Endothelial cell of umbilical vein (primary cell): ENCODE measurements around the gene ITGB1BP1. TPM values are rescaled to one million over a fixed set of nuclear protein-coding genes. Genes with fewer than 3 reads are reported as not detected.

Source experiments
- BruUV-seq: library from RNA; stranded (reverse); fragments of 400-500 nt; replicated peaks from 2 replicates; lab custom pipeline; 2021; lab: Mats Ljungman, UMichigan
- CTCF ChIA-PET: fragments of 300-600, 350-600 bp; sonication (Branson Sonifier 250); formaldehyde crosslinking; loops from one replicate; lab custom pipeline; 2021; ENCODE audit warnings: antibody characterized with exemption, inconsistent platforms; lab: Charles Lee
- POLR2A ChIA-PET: fragments of 300-600, 350-600 bp; sonication (Branson Sonifier 250); formaldehyde crosslinking; loops from one replicate; lab custom pipeline; 2021; ENCODE audit warnings: antibody characterized with exemption, inconsistent platforms; lab: Charles Lee
- DNase-seq: peaks from one replicate; pipeline ENCODE4 v3.0.0-alpha.2; 2011; ENCODE audit warnings: low read depth, low spot score
- FAIRE-seq: peaks from 2 replicates; lab custom pipeline; 2011; peaks lifted over from hg19 to GRCh38; lab: Jason Lieb, UNC
- H2AFZ ChIP-seq: 2 replicates; pipeline ENCODE4 v1.6.0; 2012; ENCODE audit warnings: low read depth, low read length, control low read depth, inconsistent platforms
- H3K27ac ChIP-seq: 2 replicates; pipeline ENCODE4 v1.5.1; 2011; ENCODE audit warnings: low read depth, mild to moderate bottlenecking, control low read depth, low read length, moderate library complexity; ENCODE audit not compliant: insufficient read depth
- H3K27me3 ChIP-seq, 2 experiments: 2 replicates each; pipeline versions ENCODE4 v1.6.0 to v1.6.1; 2011; ENCODE audit warnings: low read length in 2 of 2, mixed read lengths in 1 of 2; ENCODE audit not compliant: control insufficient read depth in 2 of 2, insufficient read depth in 2 of 2
- H3K36me3 ChIP-seq, 2 experiments: 2 replicates in 1 of 2; 3 replicates in 1 of 2; pipeline ENCODE4 v1.5.1; 2011; ENCODE audit warnings: low read length in 2 of 2, mild to moderate bottlenecking in 1 of 2, moderate library complexity in 1 of 2; ENCODE audit not compliant: control insufficient read depth in 2 of 2, insufficient read depth in 2 of 2; ENCODE audit errors: extremely low read depth in 1 of 2
- H3K4me1 ChIP-seq: 3 replicates; pipeline ENCODE4 v1.5.1; 2011; ENCODE audit warnings: mild to moderate bottlenecking, low read length; ENCODE audit not compliant: control insufficient read depth, insufficient read depth; ENCODE audit errors: extremely low read depth
- H3K4me2 ChIP-seq: 2 replicates; pipeline ENCODE4 v1.6.1; 2011; ENCODE audit warnings: low read length, control low read depth, mixed read lengths; ENCODE audit not compliant: insufficient read depth
- H3K4me3 ChIP-seq, 3 experiments: fragments of 200-600 bp in 1 of 3; sonication (generic), shearing (Covaris generic) in 1 of 3; replicated peaks in 1 of 3; 2 replicates each; pipeline ENCODE4 v1.5.1; 2011 to 2016; ENCODE audit warnings: control low read depth in 3 of 3, low read length in 3 of 3, mild to moderate bottlenecking in 2 of 3, inconsistent platforms in 1 of 3, low read depth in 1 of 3, moderate library complexity in 1 of 3; ENCODE audit not compliant: insufficient read depth in 1 of 3
- H3K79me2 ChIP-seq: 2 replicates; pipeline ENCODE4 v1.6.0; 2012; ENCODE audit warnings: low read length, inconsistent platforms; ENCODE audit not compliant: control insufficient read depth, insufficient read depth
- H3K9ac ChIP-seq: replicated peaks from 2 replicates; pipeline ENCODE3; 2011; ENCODE audit warnings: low read length, control low read depth; ENCODE audit not compliant: insufficient read depth; ENCODE audit errors: extremely low read depth
- H3K9me1 ChIP-seq: replicated peaks from 3 replicates; pipeline ENCODE4 v1.6.0; 2011; ENCODE audit warnings: mild to moderate bottlenecking, low read length; ENCODE audit not compliant: control insufficient read depth, insufficient read depth; ENCODE audit errors: extremely low read depth
- H3K9me3 ChIP-seq: replicated peaks from 2 replicates; pipeline ENCODE4 v1.5.1; 2012; ENCODE audit warnings: low read length, inconsistent platforms; ENCODE audit not compliant: control insufficient read depth, insufficient read depth
- H4K20me1 ChIP-seq: replicated peaks from 2 replicates; pipeline ENCODE3; 2011; ENCODE audit warnings: mild to moderate bottlenecking, low read length; ENCODE audit not compliant: control insufficient read depth, insufficient read depth; ENCODE audit errors: extremely low read depth
- EZH2 ChIP-seq: IDR thresholded peaks from 2 replicates; pipeline ENCODE4 v1.6.1; 2012; ENCODE audit warnings: borderline replicate concordance, low read depth, mild to moderate bottlenecking, moderate library complexity, low read length, inconsistent platforms; ENCODE audit not compliant: severe bottlenecking
- FOS ChIP-seq: IDR thresholded peaks from 2 replicates; pipeline ENCODE4 v1.6.1; 2011; ENCODE audit warnings: mild to moderate bottlenecking, low read length, moderate library complexity, borderline replicate concordance; ENCODE audit not compliant: insufficient read depth
- GATA2 ChIP-seq: IDR thresholded peaks from 2 replicates; pipeline ENCODE4 v1.7.0; 2011; ENCODE audit warnings: low read depth, mild to moderate bottlenecking, moderate library complexity, mixed read lengths, low read length; ENCODE audit not compliant: insufficient read length, insufficient read depth
- JUN ChIP-seq: IDR thresholded peaks from 2 replicates; pipeline ENCODE4 v1.6.1; 2011; ENCODE audit warnings: borderline replicate concordance, low read depth; ENCODE audit not compliant: insufficient read length, insufficient read depth
- MYC ChIP-seq: IDR thresholded peaks from one replicate; pipeline ENCODE4 v1.6.1; 2011; ENCODE audit warnings: mild to moderate bottlenecking, low read depth, low read length
- POLR2A ChIP-seq: IDR thresholded peaks from 2 replicates; pipeline ENCODE4 v1.6.1; 2012; ENCODE audit warnings: low read depth, mild to moderate bottlenecking, control low read depth, low read length
- POLR2AphosphoS5 ChIP-seq: IDR thresholded peaks from 2 replicates; pipeline ENCODE4 v1.6.1; 2012; ENCODE audit warnings: low read depth, mild to moderate bottlenecking, control low read depth, low read length, moderate library complexity; ENCODE audit not compliant: insufficient read depth
- dilution Hi-C: fragments of 300-500 bp; cut with MboI; formaldehyde crosslinking; loops from one replicate; pipeline ENCODE4 v1.15.0; 2019; ENCODE audit warnings: low sequenced_read_pairs; ENCODE audit not compliant: extremely low pct_ligation_motif_present
- intact Hi-C: fragments of 100-400 bp; cut with micrococcal nuclease; formaldehyde crosslinking; loops from one replicate; pipeline ENCODE4 v1.10.0; 2022
- polyA plus RNA-seq, 4 experiments: library from polyadenylated mRNA; depleted of rRNA in 3 of 4; stranded (reverse) in 3 of 4; unstranded in 1 of 4; fragments of >200 nt; gene quantifications; 2 replicates each; pipeline versions ENCODE4 v1.2.1 to v1.2.3, GENCODE V29; 2011 to 2012; ENCODE audit warnings: missing spikeins in 1 of 4
- total RNA-seq: library from RNA; stranded (reverse); gene quantifications from 2 replicates; pipeline ENCODE4 v1.2.3, GENCODE V29; 2021
- TF ChIP-seq, protein P1 (sequence below): IDR thresholded peaks from 2 replicates; pipeline ENCODE4 v1.6.1; 2011; ENCODE audit not compliant: insufficient read depth, insufficient read length
- TF ChIP-seq, protein P2 (sequence below), 2 donors: IDR thresholded peaks; 1 replicate in 1 of 2; 2 replicates in 1 of 2; pipeline ENCODE4 v1.5.1; 2011; ENCODE audit warnings: low read length in 2 of 2, mild to moderate bottlenecking in 2 of 2, moderate library complexity in 2 of 2, control low read depth in 1 of 2, inconsistent platforms in 1 of 2, low read depth in 1 of 2; ENCODE audit not compliant: insufficient read depth in 1 of 2; ENCODE audit errors: extremely low read depth in 1 of 2

The ITGB1BP1 gene
- total and polyA plus RNA-seq, 2 donors (not counting 3 experiments of a cell fraction or from before 2014, with no cell fraction given), result 45.0 to 170 TPM

DNA sequence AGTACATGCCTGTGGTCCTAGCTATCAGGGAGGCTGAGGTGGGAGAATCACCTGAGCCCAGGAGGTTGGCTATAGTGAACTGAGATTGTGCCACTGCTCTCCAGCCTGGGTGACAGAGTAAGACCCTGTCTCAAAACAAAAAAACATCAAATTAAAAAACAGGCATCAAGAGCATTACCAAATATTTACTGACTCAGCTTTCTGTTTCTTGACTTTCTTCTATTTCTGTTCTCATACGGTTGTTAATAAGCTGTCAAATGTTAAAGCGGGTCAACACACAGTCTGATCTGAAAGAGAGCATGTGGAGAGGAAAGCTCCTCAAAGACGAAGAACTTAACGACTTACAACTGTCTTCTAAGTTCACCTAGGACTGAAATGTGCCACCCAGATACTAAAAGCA, 59.0 kb downstream of the ITGB1BP1 start:
- FAIRE-seq, result peak; percentile 24
- H3K27me3 ChIP-seq, result no peaks in the 10 kb centered on the region
- no peak overlapping the region for H3K4me3 ChIP-seq
- no peaks in the 10 kb centered on the region for H3K9me1 ChIP-seq
- H2AFZ ChIP-seq, result no peak overlapping the region
- no peak overlapping the region for H3K4me2 ChIP-seq
- CTCF ChIA-PET, result interaction anchor here (0.9 to 3.7 kb wide), 5 partner anchors 9 to 222 kb away, joined by 3 to 16 read pairs (median 3); no protein-coding TSS in a partner anchor
- peaks cover 22 to 32% of the 10 kb centered on the region in 2 experiments for H3K36me3 ChIP-seq
- dilution Hi-C loops, result loop anchor here (25.0 kb wide), 1 partner anchor 202 kb away; no protein-coding TSS in a partner anchor
- intact Hi-C loops, result no loop called here
- H3K27ac ChIP-seq, result no peak overlapping the region
- BruUV-seq, result no TSS peak
- no peak for TF ChIP-seq MYC
- TF ChIP-seq JUN, result no peak
- no peak for TF ChIP-seq POLR2AphosphoS5
- no peak for TF ChIP-seq EZH2
- TF ChIP-seq FOS, result no peak
- no peak for TF ChIP-seq POLR2A
- TF ChIP-seq, protein P1, sequence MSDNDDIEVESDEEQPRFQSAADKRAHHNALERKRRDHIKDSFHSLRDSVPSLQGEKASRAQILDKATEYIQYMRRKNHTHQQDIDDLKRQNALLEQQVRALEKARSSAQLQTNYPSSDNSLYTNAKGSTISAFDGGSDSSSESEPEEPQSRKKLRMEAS, result no peak
- TF ChIP-seq GATA2, result no peak
- TF ChIP-seq, protein P2, sequence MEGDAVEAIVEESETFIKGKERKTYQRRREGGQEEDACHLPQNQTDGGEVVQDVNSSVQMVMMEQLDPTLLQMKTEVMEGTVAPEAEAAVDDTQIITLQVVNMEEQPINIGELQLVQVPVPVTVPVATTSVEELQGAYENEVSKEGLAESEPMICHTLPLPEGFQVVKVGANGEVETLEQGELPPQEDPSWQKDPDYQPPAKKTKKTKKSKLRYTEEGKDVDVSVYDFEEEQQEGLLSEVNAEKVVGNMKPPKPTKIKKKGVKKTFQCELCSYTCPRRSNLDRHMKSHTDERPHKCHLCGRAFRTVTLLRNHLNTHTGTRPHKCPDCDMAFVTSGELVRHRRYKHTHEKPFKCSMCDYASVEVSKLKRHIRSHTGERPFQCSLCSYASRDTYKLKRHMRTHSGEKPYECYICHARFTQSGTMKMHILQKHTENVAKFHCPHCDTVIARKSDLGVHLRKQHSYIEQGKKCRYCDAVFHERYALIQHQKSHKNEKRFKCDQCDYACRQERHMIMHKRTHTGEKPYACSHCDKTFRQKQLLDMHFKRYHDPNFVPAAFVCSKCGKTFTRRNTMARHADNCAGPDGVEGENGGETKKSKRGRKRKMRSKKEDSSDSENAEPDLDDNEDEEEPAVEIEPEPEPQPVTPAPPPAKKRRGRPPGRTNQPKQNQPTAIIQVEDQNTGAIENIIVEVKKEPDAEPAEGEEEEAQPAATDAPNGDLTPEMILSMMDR (IDR thresholded peaks at IDR 0.05; ENCODE audit: extremely low read depth in 1 of 2, insufficient read depth in 1 of 2, low read depth in 1 of 2, low read length in 2 of 2), result no peak
- H3K4me1 ChIP-seq, result peaks cover 7% of the 10 kb centered on the region
- no peaks in the 10 kb centered on the region for H3K79me2 ChIP-seq
- no peaks in the 10 kb centered on the region for H4K20me1 ChIP-seq
- POLR2A ChIA-PET, result interaction anchor here (0.6 kb wide), 1 partner anchor 222 kb away, joined by 3 read pairs; no protein-coding TSS in a partner anchor
- H3K9me3 ChIP-seq, result no peaks in the 10 kb centered on the region
- H3K9ac ChIP-seq, result no peak overlapping the region
- DNase-seq, result no peak
